Stomach (tissue), 9 donors: ENCODE measurements around the gene DRC1. TPM values are rescaled to one million over a fixed set of nuclear protein-coding genes. Genes with fewer than 3 reads are reported as not detected.

Experiments used
- DNase-seq, 2 donors: peaks; one replicate each; pipeline versions ENCODE4 v3.0.0 to v3.0.0-alpha.2; 2013 to 2019
- H3K27ac ChIP-seq, 5 donors: fragments of 200-600 bp in 4 of 5; sonication (generic) in 4 of 5; one replicate each; pipeline ENCODE4 v1.5.1; 2013 to 2019; ENCODE audit warnings: mild to moderate bottlenecking in 1 of 5, moderate library complexity in 1 of 5
- H3K27me3 ChIP-seq, 3 donors: fragments of 200-600 bp; sonication (generic); one replicate each; pipeline ENCODE4 v1.5.1; 2017 to 2019; ENCODE audit warnings: mixed run types in 1 of 3
- H3K36me3 ChIP-seq, 4 donors: fragments of 200-600 bp; sonication (generic); 1 replicate in 3 of 4; 2 replicates in 1 of 4; pipeline ENCODE4 v1.5.1; 2016 to 2019
- H3K4me1 ChIP-seq, 4 donors: fragments of 200-600 bp; sonication (generic); one replicate each; pipeline ENCODE4 v1.5.1; 2016 to 2019
- H3K4me3 ChIP-seq, 4 donors: fragments of 200-600 bp; sonication (generic) in 3 of 4; one replicate each; pipeline ENCODE4 v1.5.1; 2016 to 2019; ENCODE audit warnings: mild to moderate bottlenecking in 1 of 4
- H3K9me3 ChIP-seq, 4 donors: fragments of 200-600 bp; sonication (generic); one replicate each; pipeline ENCODE4 v1.5.1; 2016 to 2019
- EP300 ChIP-seq: sonication (generic); formaldehyde crosslinking; IDR thresholded peaks from one replicate; pipeline ENCODE4 v1.6.1; 2017; ENCODE audit warnings: antibody characterized with exemption
- POLR2A ChIP-seq, 4 donors: fragments of 450-650 bp; IDR thresholded peaks; one replicate each; pipeline ENCODE4 v1.6.1; 2016; ENCODE audit warnings: antibody characterized with exemption in 4 of 4, control low read depth in 2 of 4, mild to moderate bottlenecking in 1 of 4, moderate library complexity in 1 of 4
- POLR2AphosphoS5 ChIP-seq, 3 donors: sonication (generic); formaldehyde crosslinking; IDR thresholded peaks; one replicate each; pipeline ENCODE4 v1.6.1; 2016; ENCODE audit warnings: antibody characterized with exemption in 3 of 3
- WGBS, 5 donors: extraction: QIAGEN DNeasy Blood & Tissue Kit in 3 of 5; methylation state at CpG; one replicate each; pipeline versions ENCODE4 v1.1.5 to v1.1.7; 2013 to 2018; 5-methylcytosine and 5-hydroxymethylcytosine counted together
- intact Hi-C: fragments of 100-400 bp; cut with DNase I; formaldehyde crosslinking; loops from one replicate; pipeline ENCODE4 v1.15.1; 2023; ENCODE audit warnings: low total_unique reads
- polyA plus RNA-seq, 3 donors: library from polyadenylated mRNA; stranded (reverse); fragments of 200-250 nt; gene quantifications; one replicate each; pipeline ENCODE4 v1.2.3, GENCODE V29; 2013
- total RNA-seq, 5 donors: library from RNA; depleted of rRNA; stranded (reverse); fragments of >200 nt; gene quantifications; one replicate each; pipeline versions ENCODE4 v1.1.0 to v1.2.3, GENCODE V29; 2014 to 2016
- TF ChIP-seq, protein P1 (sequence below), 7 experiments: fragments of 450-650 bp in 4 of 7; fragments of 200-600 bp in 3 of 7; sonication (generic) in 3 of 7; IDR thresholded peaks; one replicate each; pipeline ENCODE4 v1.5.1; 2016 to 2019; ENCODE audit warnings: antibody characterized with exemption in 7 of 7, control low read depth in 2 of 7, mild to moderate bottlenecking in 1 of 7
- donor health status: healthy with polysubstance abuse.
- donor health status: Bipolar disorder and iron deficiency.
- donor health status: healthy.

Gene DRC1
- total and polyA plus RNA-seq, 8 donors: 2.2 TPM; not detected in 7

GRCh38 chr2:26451700-26452099 is 50.0 kb downstream of the DRC1 start:
- no peak for TF ChIP-seq POLR2AphosphoS5 (IDR thresholded peaks at IDR 0.05)
- TF ChIP-seq POLR2A (IDR thresholded peaks at IDR 0.05): no peak
- no peak for TF ChIP-seq EP300
- TF ChIP-seq, protein P1, sequence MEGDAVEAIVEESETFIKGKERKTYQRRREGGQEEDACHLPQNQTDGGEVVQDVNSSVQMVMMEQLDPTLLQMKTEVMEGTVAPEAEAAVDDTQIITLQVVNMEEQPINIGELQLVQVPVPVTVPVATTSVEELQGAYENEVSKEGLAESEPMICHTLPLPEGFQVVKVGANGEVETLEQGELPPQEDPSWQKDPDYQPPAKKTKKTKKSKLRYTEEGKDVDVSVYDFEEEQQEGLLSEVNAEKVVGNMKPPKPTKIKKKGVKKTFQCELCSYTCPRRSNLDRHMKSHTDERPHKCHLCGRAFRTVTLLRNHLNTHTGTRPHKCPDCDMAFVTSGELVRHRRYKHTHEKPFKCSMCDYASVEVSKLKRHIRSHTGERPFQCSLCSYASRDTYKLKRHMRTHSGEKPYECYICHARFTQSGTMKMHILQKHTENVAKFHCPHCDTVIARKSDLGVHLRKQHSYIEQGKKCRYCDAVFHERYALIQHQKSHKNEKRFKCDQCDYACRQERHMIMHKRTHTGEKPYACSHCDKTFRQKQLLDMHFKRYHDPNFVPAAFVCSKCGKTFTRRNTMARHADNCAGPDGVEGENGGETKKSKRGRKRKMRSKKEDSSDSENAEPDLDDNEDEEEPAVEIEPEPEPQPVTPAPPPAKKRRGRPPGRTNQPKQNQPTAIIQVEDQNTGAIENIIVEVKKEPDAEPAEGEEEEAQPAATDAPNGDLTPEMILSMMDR (IDR thresholded peaks at IDR 0.05): no peak
- Histone ChIP-seq H3K27ac (no peak overlapping the region), H3K4me3 (no peak overlapping the region), H3K9me3 (no peaks in the 10 kb centered on the region), H3K36me3 (no peaks in the 10 kb centered on the region), H3K27me3 (no peaks in the 10 kb centered on the region), H3K4me1 (peaks cover 0 to 21% (median 13%) of the 10 kb centered on the region in 4 donors)
- 91 to 100% (median 95%) methylated on average over 1 of the region's 1 CpG for WGBS, 5 donors
- no peak for DNase-seq
- intact Hi-C loops: no loop called here

GRCh38 chr2:26453421-26454329 is 52.0 kb downstream of the DRC1 start:
- no peak for DNase-seq
- Histone ChIP-seq H3K27ac (no peak overlapping the region), H3K9me3 (no peaks in the 10 kb centered on the region), H3K4me1 (peaks cover 0 to 36% (median 16%) of the 10 kb centered on the region in 4 donors), H3K36me3 (no peaks in the 10 kb centered on the region), H3K4me3 (no peak overlapping the region), H3K27me3 (no peaks in the 10 kb centered on the region)
- TF ChIP-seq, protein P1 (IDR thresholded peaks at IDR 0.05): no peak
- TF ChIP-seq POLR2A (IDR thresholded peaks at IDR 0.05): no peak
- no peak for TF ChIP-seq POLR2AphosphoS5 (IDR thresholded peaks at IDR 0.05)
- TF ChIP-seq EP300: no peak
- intact Hi-C loops: no loop called here
- 81 to 91% (median 86%) methylated on average over 11 of the region's 11 CpGs for WGBS, 5 donors

DNA sequence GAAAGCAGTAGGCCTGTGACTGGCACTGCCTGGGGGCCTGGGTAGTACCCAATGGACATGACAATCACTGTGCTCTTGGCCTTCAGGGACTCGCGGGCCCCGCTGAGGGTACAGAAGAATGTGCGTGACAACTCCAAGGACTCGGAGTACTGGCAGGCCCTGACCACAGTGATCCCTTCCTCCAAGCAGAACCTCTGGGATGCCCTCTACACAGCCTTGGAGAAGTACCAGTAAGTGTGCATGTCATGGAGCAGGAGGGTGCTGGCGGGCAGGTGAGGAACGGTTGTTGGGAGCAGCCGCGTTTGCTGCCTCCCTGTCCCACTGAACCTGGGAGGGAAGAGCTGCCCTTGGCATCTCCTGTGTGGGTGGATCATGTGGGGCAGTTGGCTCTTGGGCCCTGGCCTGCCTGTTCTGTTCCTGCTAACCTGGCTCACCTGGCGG is 52.9 kb downstream of the DRC1 start:
- H3K27me3 ChIP-seq: no peaks in the 10 kb centered on the region

GRCh38 chr2:26455037-26455669 is 53.4 kb downstream of the DRC1 start:
- DNase-seq: no peak
- Histone ChIP-seq H3K4me1 (peaks cover 0 to 40% (median 16%) of the 10 kb centered on the region in 4 donors), H3K4me3 (no peak overlapping the region), H3K27ac (peak overlapping the region in 3 of 5 donors; percentile 9 to 78 (median 62)), H3K27me3 (no peaks in the 10 kb centered on the region), H3K36me3 (no peaks in the 10 kb centered on the region), H3K9me3 (no peaks in the 10 kb centered on the region)
- 72 to 78% (median 75%) methylated on average over 11 of the region's 11 CpGs for WGBS, 5 donors
- intact Hi-C loops: no loop called here
- no peak for TF ChIP-seq POLR2A (IDR thresholded peaks at IDR 0.05)
- TF ChIP-seq EP300: no peak
- TF ChIP-seq, protein P1 (IDR thresholded peaks at IDR 0.05): no peak
- no peak for TF ChIP-seq POLR2AphosphoS5 (IDR thresholded peaks at IDR 0.05)

More for the DNA sequence above, 52.9 kb downstream of the DRC1 start:
- no peak for DNase-seq
- H3K36me3 ChIP-seq: no peaks in the 10 kb centered on the region
- H3K4me3 ChIP-seq: no peak overlapping the region
- no peak for TF ChIP-seq POLR2AphosphoS5 (IDR thresholded peaks at IDR 0.05)
- TF ChIP-seq EP300: no peak
- no peak for TF ChIP-seq POLR2A (IDR thresholded peaks at IDR 0.05)
- TF ChIP-seq, protein P1 (IDR thresholded peaks at IDR 0.05): no peak
- intact Hi-C loops: no loop called here
- H3K27ac ChIP-seq: no peak overlapping the region
- WGBS, 5 donors: 86 to 94% (median 93%) methylated on average over 7 to 10 of the region's 10 CpGs
- peaks cover 0 to 40% (median 16%) of the 10 kb centered on the region in 4 donors for H3K4me1 ChIP-seq
- H3K9me3 ChIP-seq: no peaks in the 10 kb centered on the region
